Smooth muscle cell (in vitro differentiated cells): ENCODE results near the gene ARHGEF26. TPM values are rescaled to one million over a fixed set of nuclear protein-coding genes. Genes with fewer than 3 reads are reported as not detected.

Experiments
- DNase-seq: peaks from one replicate; lab custom pipeline; 2025; ENCODE audit not compliant: unreplicated experiment; lab: John Stamatoyannopoulos, UW
- H2AFZ ChIP-seq: fragments of 200-600 bp; sonication (generic); 2 replicates; pipeline ENCODE4 v1.6.0; 2016; ENCODE audit warnings: antibody characterized with exemption, low read depth, mild to moderate bottlenecking
- H3F3A ChIP-seq: fragments of 200-600 bp; sonication (generic); 2 replicates; pipeline ENCODE4 v1.6.0; 2017; ENCODE audit warnings: antibody characterized with exemption, low read depth
- H3K27ac ChIP-seq: fragments of 200-600 bp; sonication (generic); 2 replicates; pipeline ENCODE4 v1.5.1; 2016; ENCODE audit warnings: low read depth, mild to moderate bottlenecking
- H3K27me3 ChIP-seq: fragments of 200-600 bp; sonication (generic); 2 replicates; pipeline ENCODE4 v1.6.1; 2016; ENCODE audit warnings: low read depth, mild to moderate bottlenecking
- H3K36me3 ChIP-seq: fragments of 200-600 bp; sonication (generic); 2 replicates; pipeline ENCODE4 v1.5.1; 2016; ENCODE audit warnings: low read depth
- H3K4me1 ChIP-seq: fragments of 200-600 bp; sonication (generic); 2 replicates; pipeline ENCODE4 v1.5.1; 2016; ENCODE audit warnings: low read depth
- H3K4me2 ChIP-seq: fragments of 200-600 bp; sonication (generic); 2 replicates; pipeline ENCODE4 v1.6.0; 2016; ENCODE audit warnings: mild to moderate bottlenecking
- H3K4me3 ChIP-seq: fragments of 200-600 bp; sonication (generic); 2 replicates; pipeline ENCODE4 v1.5.1; 2016; ENCODE audit warnings: mild to moderate bottlenecking
- H3K79me2 ChIP-seq: fragments of 200-600 bp; sonication (generic); 2 replicates; pipeline ENCODE4 v1.6.0; 2016; ENCODE audit warnings: low read depth, mild to moderate bottlenecking
- H3K9ac ChIP-seq: fragments of 200-600 bp; sonication (generic); 2 replicates; pipeline ENCODE4 v1.6.0; 2016; ENCODE audit warnings: low read depth
- H3K9me3 ChIP-seq: fragments of 200-600 bp; sonication (generic); replicated peaks from 2 replicates; pipeline ENCODE4 v1.5.1; 2016; ENCODE audit warnings: low read depth
- H4K20me1 ChIP-seq: fragments of 200-600 bp; sonication (generic); 2 replicates; pipeline ENCODE4 v1.6.0; 2016; ENCODE audit warnings: low read depth
- WGBS: methylation state at CpG from one replicate; pipeline ENCODE4 v1.1.7; 2016; ENCODE audit warnings: low lambda C conversion rate; 5-methylcytosine and 5-hydroxymethylcytosine counted together
- polyA plus RNA-seq: library from polyadenylated mRNA; unstranded; fragments of >200 nt; fragmentation: Nextera tagmentation; extraction: Ambion mirVana; gene quantifications from 2 replicates; pipeline ENCODE4 v1.2.1, GENCODE V29; 2016
- total RNA-seq: library from RNA; depleted of rRNA; stranded (reverse); fragments of >200 nt; gene quantifications from 2 replicates; pipeline ENCODE4 v1.2.3, GENCODE V29; 2014
- TF ChIP-seq, protein P1 (sequence below): fragments of 200-600 bp; sonication (generic); IDR thresholded peaks from 2 replicates; pipeline ENCODE4 v1.5.1; 2017; ENCODE audit warnings: borderline replicate concordance, mild to moderate bottlenecking, antibody characterized with exemption; ENCODE audit not compliant: insufficient read depth, poor library complexity, severe bottlenecking

The ARHGEF26 gene
- total and polyA plus RNA-seq, 2 experiments from 2014 or later = 0.83 to 1.4 TPM

DNA sequence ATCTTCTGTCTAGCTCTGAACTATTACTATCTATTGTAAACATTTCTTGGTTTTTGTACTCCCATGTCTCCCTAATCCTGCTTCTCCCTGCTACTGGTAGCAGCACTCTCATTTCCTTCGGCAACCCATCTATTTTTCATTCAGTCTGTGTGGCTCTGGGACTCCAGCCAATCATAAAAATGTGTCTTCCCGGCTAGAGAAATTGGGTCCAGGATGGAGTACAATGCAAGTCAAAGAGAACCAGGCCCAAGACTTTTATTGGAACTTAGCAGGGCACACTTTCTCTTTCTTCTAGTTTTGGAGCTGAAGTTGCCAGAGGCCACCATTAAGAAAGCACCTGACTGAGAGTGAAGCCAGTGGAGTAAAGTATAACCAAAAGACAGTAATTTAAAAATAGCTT, 22.8 kb upstream of the ARHGEF26 start:
- Histone ChIP-seq H3K4me1 (no peaks in the 10 kb centered on the region), H3K27me3 (no peaks in the 10 kb centered on the region), H3K27ac (no peak overlapping the region), H4K20me1 (no peaks in the 10 kb centered on the region), H3K9ac (no peak overlapping the region), H3K4me2 (no peak overlapping the region), H3K9me3 (no peaks in the 10 kb centered on the region), H3F3A (no peaks in the 10 kb centered on the region), H3K4me3 (no peak overlapping the region), H3K79me2 (no peaks in the 10 kb centered on the region), H2AFZ (no peak overlapping the region), H3K36me3 (no peaks in the 10 kb centered on the region)
- DNase-seq = no peak
- TF ChIP-seq, protein P1, sequence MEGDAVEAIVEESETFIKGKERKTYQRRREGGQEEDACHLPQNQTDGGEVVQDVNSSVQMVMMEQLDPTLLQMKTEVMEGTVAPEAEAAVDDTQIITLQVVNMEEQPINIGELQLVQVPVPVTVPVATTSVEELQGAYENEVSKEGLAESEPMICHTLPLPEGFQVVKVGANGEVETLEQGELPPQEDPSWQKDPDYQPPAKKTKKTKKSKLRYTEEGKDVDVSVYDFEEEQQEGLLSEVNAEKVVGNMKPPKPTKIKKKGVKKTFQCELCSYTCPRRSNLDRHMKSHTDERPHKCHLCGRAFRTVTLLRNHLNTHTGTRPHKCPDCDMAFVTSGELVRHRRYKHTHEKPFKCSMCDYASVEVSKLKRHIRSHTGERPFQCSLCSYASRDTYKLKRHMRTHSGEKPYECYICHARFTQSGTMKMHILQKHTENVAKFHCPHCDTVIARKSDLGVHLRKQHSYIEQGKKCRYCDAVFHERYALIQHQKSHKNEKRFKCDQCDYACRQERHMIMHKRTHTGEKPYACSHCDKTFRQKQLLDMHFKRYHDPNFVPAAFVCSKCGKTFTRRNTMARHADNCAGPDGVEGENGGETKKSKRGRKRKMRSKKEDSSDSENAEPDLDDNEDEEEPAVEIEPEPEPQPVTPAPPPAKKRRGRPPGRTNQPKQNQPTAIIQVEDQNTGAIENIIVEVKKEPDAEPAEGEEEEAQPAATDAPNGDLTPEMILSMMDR = no peak
- WGBS = 90% methylated on average over 2 of the region's 2 CpGs

DNA sequence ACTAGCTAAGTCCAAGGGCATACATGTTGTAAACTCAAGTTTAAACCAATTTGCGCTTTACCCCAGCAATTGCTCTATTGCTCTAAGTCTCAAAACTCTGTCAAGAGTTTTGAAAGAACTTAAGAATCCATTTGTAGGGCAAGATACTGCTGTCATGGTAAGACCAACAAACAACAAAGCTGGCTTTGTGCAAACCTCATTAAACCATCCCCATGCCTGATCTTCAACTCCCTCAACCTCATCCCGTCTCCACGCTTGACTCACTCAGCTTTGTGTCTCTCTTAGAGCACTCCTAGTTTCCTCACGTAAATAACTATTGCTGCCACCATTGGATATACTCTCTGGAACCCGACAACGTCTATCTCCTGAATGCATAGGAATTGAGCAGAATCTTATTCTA, 20.6 kb upstream of the ARHGEF26 start:
- no peaks in the 10 kb centered on the region for H4K20me1 ChIP-seq
- 93% methylated on average over 6 of the region's 6 CpGs for WGBS
- H3K4me1 ChIP-seq = peaks cover 6% of the 10 kb centered on the region

DNA sequence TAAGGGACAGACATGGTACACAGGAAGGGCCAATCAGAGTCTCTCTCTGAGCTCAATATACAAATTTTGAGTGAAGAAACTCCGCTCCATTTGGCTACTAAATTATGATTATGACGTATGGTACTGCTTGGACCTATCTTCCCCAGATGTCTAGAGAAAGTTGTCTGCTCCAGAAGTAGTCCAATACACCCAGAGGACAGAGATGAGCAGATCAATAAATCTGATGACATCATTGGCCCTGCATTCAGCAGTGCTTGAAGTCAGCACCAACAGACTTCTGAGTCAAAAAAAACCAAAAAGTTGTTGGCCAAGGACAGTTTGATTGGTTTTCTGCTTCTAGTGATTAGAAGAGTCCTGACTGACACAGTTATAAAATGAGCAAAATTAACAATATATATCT, 19.9 kb upstream of the ARHGEF26 start:
- Histone ChIP-seq H3K27ac (no peak overlapping the region), H3K4me1 (peaks cover 6% of the 10 kb centered on the region), H3K9ac (no peak overlapping the region), H3K27me3 (no peaks in the 10 kb centered on the region), H3F3A (no peaks in the 10 kb centered on the region), H2AFZ (no peak overlapping the region), H3K9me3 (no peaks in the 10 kb centered on the region), H3K79me2 (no peaks in the 10 kb centered on the region), H3K4me3 (no peak overlapping the region), H3K4me2 (no peak overlapping the region), H4K20me1 (no peaks in the 10 kb centered on the region), H3K36me3 (no peaks in the 10 kb centered on the region)
- TF ChIP-seq, protein P1 = no peak
- 93% methylated on average over 2 of the region's 2 CpGs for WGBS
- no peak for DNase-seq

More for the DNA sequence above, 20.6 kb upstream of the ARHGEF26 start:
- no peaks in the 10 kb centered on the region for H3F3A ChIP-seq
- no peak overlapping the region for H2AFZ ChIP-seq
- no peak overlapping the region for H3K27ac ChIP-seq
- no peak for DNase-seq
- no peaks in the 10 kb centered on the region for H3K79me2 ChIP-seq
- H3K4me2 ChIP-seq = no peak overlapping the region
- no peaks in the 10 kb centered on the region for H3K27me3 ChIP-seq
- no peak overlapping the region for H3K4me3 ChIP-seq
- no peaks in the 10 kb centered on the region for H3K36me3 ChIP-seq
- H3K9ac ChIP-seq = no peak overlapping the region
- no peaks in the 10 kb centered on the region for H3K9me3 ChIP-seq
- TF ChIP-seq, protein P1 = no peak

DNA sequence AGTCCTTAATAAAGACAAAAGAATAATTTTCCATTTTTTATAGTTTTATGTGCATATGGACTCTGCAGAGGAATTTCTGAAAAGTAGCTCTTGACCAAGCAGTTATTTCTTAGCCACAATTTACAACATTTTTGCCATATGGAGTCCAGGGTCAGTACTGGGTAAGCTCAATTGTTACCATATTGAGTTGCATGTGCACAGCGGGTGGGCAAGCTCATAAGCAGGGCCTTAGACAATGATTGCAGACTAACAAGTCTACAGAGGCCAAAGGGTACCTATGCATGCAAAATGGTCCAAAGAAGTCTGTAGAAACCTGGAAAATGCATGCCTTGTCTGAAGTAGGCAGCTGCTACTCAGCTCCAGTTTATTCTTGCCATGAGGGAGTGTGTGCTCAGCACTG, 19.0 kb upstream of the ARHGEF26 start:
- Histone ChIP-seq H3K4me3 (no peak overlapping the region), H3F3A (no peaks in the 10 kb centered on the region), H3K9me3 (no peaks in the 10 kb centered on the region), H3K9ac (no peak overlapping the region), H4K20me1 (no peaks in the 10 kb centered on the region), H3K79me2 (no peaks in the 10 kb centered on the region), H3K4me1 (peaks cover 6% of the 10 kb centered on the region), H3K36me3 (no peaks in the 10 kb centered on the region), H2AFZ (no peak overlapping the region), H3K27ac (no peak overlapping the region), H3K4me2 (no peak overlapping the region), H3K27me3 (no peaks in the 10 kb centered on the region)
- WGBS = 96% methylated on average over 1 of the region's 1 CpG
- DNase-seq = no peak
- TF ChIP-seq, protein P1 = no peak
